Superior temporal gyrus (tissue), 1 donor: ENCODE results near the gene KIFAP3.
"Not testable (repeated sequence)": the region's sequence is repeated elsewhere in the genome, so short reads cannot be mapped to it uniquely, and the experiment has no call there.

ENCODE experiments used
- DNase-seq: peaks from one replicate; pipeline ENCODE4 v3.0.0-alpha.2; 2016; ENCODE audit errors: extremely low spot score

Gene KIFAP3

GRCh38 chr1:170074250-170075157, at the start of gene KIFAP3:
TSS of gene KIFAP3 (minus strand) at chr1:170074695. CDS start at chr1:170074467, 228 bp downstream.
- DNase-seq: peak; percentile 97

- DNase-seq: no peak
These were observed 47.9 kb upstream of the KIFAP3 start for GRCh38 chr1:170122366-170122765.

- DNase-seq: no peak
These were observed 40.4 kb upstream of the KIFAP3 start for GRCh38 chr1:170114906-170115305.

- DNase-seq: not testable (repeated sequence)
These were observed 38.6 kb upstream of the KIFAP3 start for GRCh38 chr1:170113140-170113539.

- no peak for DNase-seq
These were observed 23.0 kb upstream of the KIFAP3 start for GRCh38 chr1:170097449-170097948.

- no peak for DNase-seq
These were observed 22.4 kb upstream of the KIFAP3 start for GRCh38 chr1:170096806-170097340.

- DNase-seq: no peak
These were observed 21.7 kb upstream of the KIFAP3 start for GRCh38 chr1:170095976-170096748.

- not testable (repeated sequence) for DNase-seq
These were observed 20.5 kb upstream of the KIFAP3 start for GRCh38 chr1:170094697-170095616.

GRCh38 chr1:170086399-170087032, 12.0 kb upstream of the KIFAP3 start:
- no peak for DNase-seq

- no peak for DNase-seq
These were observed 10.6 kb upstream of the KIFAP3 start for GRCh38 chr1:170085091-170085490.

- no peak for DNase-seq
These were observed 4.2 kb upstream of the KIFAP3 start for GRCh38 chr1:170078610-170079189.

- no peak for DNase-seq
These were observed 3.4 kb upstream of the KIFAP3 start for GRCh38 chr1:170077926-170078325.

GRCh38 chr1:170076952-170077351, 2.5 kb upstream of the KIFAP3 start:
- DNase-seq: not testable (repeated sequence)

- DNase-seq: no peak
These were observed 1.7 kb upstream of the KIFAP3 start for GRCh38 chr1:170076199-170076598.

- peak; percentile 18 for DNase-seq
These were observed 691 bp upstream of the KIFAP3 start for GRCh38 chr1:170075186-170075585.

GRCh38 chr1:170073893-170074249, 624 bp downstream of the KIFAP3 start:
- DNase-seq: peak; percentile 24

- no peak for DNase-seq
These were observed 3.1 kb downstream of the KIFAP3 start for GRCh38 chr1:170071378-170071777.

- DNase-seq: no peak
These were observed 5.6 kb downstream of the KIFAP3 start for GRCh38 chr1:170068923-170069322.

GRCh38 chr1:170067253-170067819, 7.2 kb downstream of the KIFAP3 start:
- no peak for DNase-seq

- no peak for DNase-seq
These were observed 9.7 kb downstream of the KIFAP3 start for GRCh38 chr1:170064821-170065220.
